K562 (cell line): ENCODE data around the gene TRANK1. TPM values are rescaled to one million over a fixed set of nuclear protein-coding genes. Genes with fewer than 3 reads are reported as not detected.
A peak's percentile ranks its signal among the peaks of the same experiment; 100 is the strongest.

ENCODE experiments used
- BRCA1 ChIP-seq, 2 experiments: fragments of 450-650 bp in 1 of 2; sonication (generic) in 1 of 2; formaldehyde crosslinking in 1 of 2; IDR thresholded peaks; 2 replicates each; pipeline versions ENCODE4 v1.5.0 to v1.6.1; 2017 to 2020; ENCODE audit warnings: mild to moderate bottlenecking in 1 of 2, missing genetic modification reagents in 1 of 2
- CBFA2T3 ChIP-seq: fragments of 450-650 bp; IDR thresholded peaks from 2 replicates; pipeline ENCODE4 v1.6.1; 2017
- CC2D1A ChIP-seq: fragments of 450-650 bp; IDR thresholded peaks from 2 replicates; pipeline ENCODE4 v1.6.1; 2017; ENCODE audit warnings: mild to moderate bottlenecking
- CHCHD3 ChIP-seq: fragments of 250-450 bp; sonication (Bioruptor Pico); IDR thresholded peaks from 2 replicates; pipeline ENCODE4 v2.1.2; 2022; ENCODE audit warnings: mild to moderate bottlenecking
- EP400 ChIP-seq: fragments of 450-650 bp; IDR thresholded peaks from 2 replicates; pipeline ENCODE4 v1.6.1; 2017; ENCODE audit warnings: antibody characterized with exemption, mild to moderate bottlenecking, moderate library complexity
- ERF ChIP-seq: fragments of 450-650 bp; formaldehyde crosslinking; IDR thresholded peaks from 2 replicates; pipeline ENCODE4 v1.4.0; 2020; ENCODE audit warnings: mild to moderate bottlenecking, mixed read lengths
- HBP1 ChIP-seq: fragments of 450-650 bp; formaldehyde crosslinking; IDR thresholded peaks from 2 replicates; pipeline ENCODE4 v1.4.0; 2022; ENCODE audit warnings: missing genetic modification characterization
- MEF2D ChIP-seq: conservative IDR thresholded peaks from 2 replicates; pipeline ENCODE4 v1.6.1; 2016; ENCODE audit warnings: low read depth, missing genetic modification characterization, missing compliant biosample characterization
- NCOA4 ChIP-seq: fragments of 450-650 bp; IDR thresholded peaks from 2 replicates; pipeline ENCODE4 v1.6.1; 2018; ENCODE audit warnings: mild to moderate bottlenecking; ENCODE audit not compliant: partially characterized antibody
- NFXL1 ChIP-seq: fragments of 450-650 bp; formaldehyde crosslinking; IDR thresholded peaks from 2 replicates; pipeline ENCODE4 v1.4.0; 2021; ENCODE audit warnings: mild to moderate bottlenecking
- NR0B1 ChIP-seq: fragments of 450-650 bp; IDR thresholded peaks from one replicate; pipeline ENCODE4 v1.6.1; 2018; ENCODE audit warnings: mild to moderate bottlenecking, moderate library complexity; ENCODE audit not compliant: partially characterized antibody
- PHF20 ChIP-seq: fragments of 450-650 bp; IDR thresholded peaks from 2 replicates; pipeline ENCODE4 v1.6.1; 2018; ENCODE audit not compliant: partially characterized antibody
- RFX7 ChIP-seq: fragments of 250-450 bp; sonication (Bioruptor Pico); IDR thresholded peaks from 2 replicates; pipeline ENCODE4 v1.5.1; 2021; ENCODE audit warnings: mild to moderate bottlenecking
- SMAD3 ChIP-seq: fragments of 450-650 bp; formaldehyde crosslinking; conservative IDR thresholded peaks from 2 replicates; pipeline ENCODE4 v1.4.0; 2020; ENCODE audit warnings: mild to moderate bottlenecking
- SMAD4 ChIP-seq: fragments of 250-450 bp; sonication (Bioruptor Pico); conservative IDR thresholded peaks from 2 replicates; pipeline ENCODE4 v1.8.0; 2021; ENCODE audit warnings: inconsistent platforms, mild to moderate bottlenecking, moderate library complexity
- SMARCA5 ChIP-seq: fragments of 450-650 bp; IDR thresholded peaks from 2 replicates; pipeline ENCODE4 v1.6.1; 2016
- SRSF9 ChIP-seq: fragments of 200-400 bp; formaldehyde crosslinking; IDR thresholded peaks from 2 replicates; pipeline ENCODE4 v1.6.1; 2017; ENCODE audit warnings: low read depth, low read length, borderline replicate concordance
- U2AF2 ChIP-seq: fragments of 200-400 bp; formaldehyde crosslinking; optimal IDR thresholded peaks from 2 replicates; pipeline ENCODE3; 2017; ENCODE audit warnings: low read depth, mild to moderate bottlenecking, low read length
- VEZF1 ChIP-seq: fragments of 200-800 bp; sonication (Bioruptor generic); IDR thresholded peaks from 2 replicates; pipeline ENCODE4 v1.6.1; 2017; ENCODE audit warnings: missing genetic modification characterization, missing compliant biosample characterization
- ZBTB43 ChIP-seq: sonication (generic); formaldehyde crosslinking; IDR thresholded peaks from 2 replicates; pipeline ENCODE4 v1.8.0; 2023; ENCODE audit warnings: mild to moderate bottlenecking, missing genetic modification reagents
- ZC3H11A ChIP-seq: IDR thresholded peaks from 2 replicates; pipeline ENCODE4 v1.6.1; 2012; ENCODE audit warnings: low read depth, low read length, improper control_type of control experiment
- ZKSCAN1 ChIP-seq: fragments of 150-350 bp; IDR thresholded peaks from 2 replicates; pipeline ENCODE4 v1.6.1; 2016; ENCODE audit warnings: low read depth, low read length
- ZNF277 ChIP-seq: fragments of 250-450 bp; sonication (Bioruptor Pico); IDR thresholded peaks from 2 replicates; pipeline ENCODE4 v1.8.0; 2022; ENCODE audit warnings: inconsistent platforms, mild to moderate bottlenecking, moderate library complexity, borderline replicate concordance
- ZNF445 ChIP-seq: fragments of 250-450 bp; sonication (Bioruptor Pico); IDR thresholded peaks from 2 replicates; pipeline ENCODE4 v1.4.0; 2020; ENCODE audit warnings: low read depth, mild to moderate bottlenecking, moderate library complexity
- polyA plus RNA-seq, 8 experiments: library from polyadenylated mRNA; depleted of rRNA in 4 of 8; stranded (reverse) in 5 of 8; unstranded in 3 of 8; fragments of >200 nt; fragmentation: Nextera tagmentation in 2 of 8; fragmentation: Illumina TruSeq in 1 of 8; extraction: Ambion mirVana in 2 of 8; extraction: Trizol in 1 of 8; gene quantifications; 2 replicates each; pipeline versions ENCODE4 v1.2.1 to v1.2.3, GENCODE V29; 2011 to 2014; ENCODE audit warnings: inconsistent platforms in 1 of 8, missing spikeins in 1 of 8
- total RNA-seq, 7 experiments: library from RNA; depleted of rRNA in 6 of 7; stranded (reverse); fragments of >200 nt in 6 of 7; fragmentation: Illumina TruSeq in 2 of 7; extraction: Trizol in 2 of 7; gene quantifications; 2 replicates each; pipeline versions ENCODE4 v1.2.1 to v1.2.3, GENCODE V29; 2011 to 2021; ENCODE audit warnings: low replicate concordance in 1 of 7

TRANK1 gene
- total and polyA plus RNA-seq, 9 of the 15 experiments (the other 6 are each of a cell fraction or from before 2014, with no cell fraction given), result 0.41 to 5.3 (median 2.1) TPM

GRCh38 chr3:36957063-36957462, 12.2 kb upstream of the TRANK1 start (continued):
- TF ChIP-seq HBP1 (CRISPR knock-in tag) (no peak), SMAD3 (CRISPR knock-in tag) (no peak), NFXL1 (CRISPR knock-in tag) (no peak), SMAD4 (CRISPR knock-in tag) (no peak), VEZF1 (CRISPR knock-in tag) (peak; percentile 45), ZNF277 (CRISPR knock-in tag) (no peak), ZNF445 (no peak), CHCHD3 (CRISPR knock-in tag) (no peak), MEF2D (tag) (no peak), SMARCA5 (0 out of 2 replicates have a peak, but pooled peaks have one; percentile 21), CC2D1A (0 out of 2 replicates have a peak, but pooled peaks have one; percentile 49), CBFA2T3 (peak; percentile 32; the same call in 1 of the 2 replicates), ZC3H11A (no peak), NCOA4 (no peak), ZBTB43 (CRISPR knock-in tag) (no peak), ZKSCAN1 (no peak), BRCA1 (IDR thresholded peaks at IDR 0.05) (no peak), BRCA1 (CRISPR knock-in tag; IDR thresholded peaks at IDR 0.05) (no peak), NR0B1 (no peak), ERF (CRISPR knock-in tag) (no peak), PHF20 (peak; percentile 23), U2AF2 (no peak), RFX7 (CRISPR knock-in tag) (no peak), SRSF9 (no peak), EP400 (no peak)
